ENCODE results near the gene PLXNA4. TPM values are rescaled to one million over a fixed set of nuclear protein-coding genes. Genes with fewer than 3 reads are reported as not detected.

The PLXNA4 gene
- total RNA-seq, 1 experiment from 2014 or later = 0.10 TPM

GRCh38 chr7:132361146-132361545 lies 215.1 kb downstream of the PLXNA4 start:
- POLR2A ChIA-PET = no interaction called here
- no peak overlapping the region for H3K27ac ChIP-seq (ENCODE audit: low read length)
- no TSS peak for BruUV-seq (replicated peaks)

GRCh38 chr7:132359743-132360142 lies 216.5 kb downstream of the PLXNA4 start:
- Histone ChIP-seq H3K4me1 (ENCODE audit: control insufficient read depth, insufficient read depth, low read length) (no peaks in the 10 kb centered on the region), H3K27ac (ENCODE audit: low read length) (no peak overlapping the region), H3K36me3 (ENCODE audit: control insufficient read depth, insufficient read depth, low read length) (no peaks in the 10 kb centered on the region), H3K4me3 (ENCODE audit: low read depth in 2 of 2, low read length in 2 of 2) (no peak overlapping the region), H3K27me3 (ENCODE audit: control insufficient read depth, insufficient read depth, low read length) (peaks cover 5% of the 10 kb centered on the region; the same call in 1 of the 2 replicates), H3K9me3 (ENCODE audit: control insufficient read depth, insufficient read depth, low read depth, low read length) (no peaks in the 10 kb centered on the region)
- intact Hi-C loops (cut with micrococcal nuclease; ENCODE audit: unreplicated experiment) = no loop called here
- ChIA-PET POLR2A (no interaction called here), CTCF (no interaction called here)
- TF ChIP-seq REST (IDR thresholded peaks at IDR 0.05; ENCODE audit: insufficient read depth in 1 of 2, low read depth in 2 of 2, low read length in 1 of 2) (no peak), CTCF (IDR thresholded peaks at IDR 0.05) (no peak), TCF7L2 (IDR thresholded peaks at IDR 0.05; ENCODE audit: low read depth, low read length) (no peak), SIN3A (IDR thresholded peaks at IDR 0.05; ENCODE audit: borderline replicate concordance, insufficient read depth, low read depth, low read length) (no peak), POLR2AphosphoS5 (IDR thresholded peaks at IDR 0.05; ENCODE audit: low read depth, low read length) (no peak)
- DNase-seq (ENCODE audit: low read depth, low spot score) = no peak
- BruUV-seq (replicated peaks) = no TSS peak
- ATAC-seq = no peak
- in situ Hi-C loops (cut with HindIII; ENCODE audit: low pct_unique_long_range_greater_than_20kb, low sequenced_read_pairs) = no loop called here

More at GRCh38 chr7:132361146-132361545, 215.1 kb downstream of the PLXNA4 start:
- Histone ChIP-seq H3K4me3 (ENCODE audit: low read depth in 2 of 2, low read length in 2 of 2) (no peak overlapping the region), H3K27me3 (ENCODE audit: control insufficient read depth, insufficient read depth, low read length) (peaks cover 5% of the 10 kb centered on the region; the same call in 1 of the 2 replicates), H3K36me3 (ENCODE audit: control insufficient read depth, insufficient read depth, low read length) (no peaks in the 10 kb centered on the region), H3K4me1 (ENCODE audit: control insufficient read depth, insufficient read depth, low read length) (no peaks in the 10 kb centered on the region), H3K9me3 (ENCODE audit: control insufficient read depth, insufficient read depth, low read depth, low read length) (no peaks in the 10 kb centered on the region)
- DNase-seq (ENCODE audit: low read depth, low spot score) = no peak
- intact Hi-C loops (cut with micrococcal nuclease; ENCODE audit: unreplicated experiment) = no loop called here
- CTCF ChIA-PET = no interaction called here
- ATAC-seq = no peak
- no peak for TF ChIP-seq SIN3A (IDR thresholded peaks at IDR 0.05; ENCODE audit: borderline replicate concordance, insufficient read depth, low read depth, low read length)
- TF ChIP-seq POLR2AphosphoS5 (IDR thresholded peaks at IDR 0.05; ENCODE audit: low read depth, low read length) = no peak
- TF ChIP-seq TCF7L2 (IDR thresholded peaks at IDR 0.05; ENCODE audit: low read depth, low read length) = no peak
- TF ChIP-seq REST (IDR thresholded peaks at IDR 0.05; ENCODE audit: insufficient read depth in 1 of 2, low read depth in 2 of 2, low read length in 1 of 2) = no peak
- no peak for TF ChIP-seq CTCF (IDR thresholded peaks at IDR 0.05)
- in situ Hi-C loops (cut with HindIII; ENCODE audit: low pct_unique_long_range_greater_than_20kb, low sequenced_read_pairs) = no loop called here

All from Panc1 (cell line).